Ovary (tissue), 3 donors: ENCODE data around the gene NOX3.

Experiments used
- CTCF ChIP-seq, 3 donors: fragments of 450-650 bp in 2 of 3; fragments of 200-600 bp in 1 of 3; IDR thresholded peaks; one replicate each; pipeline versions ENCODE4 v1.5.1 to v1.8.0; 2016 to 2022; ENCODE audit warnings: antibody characterized with exemption in 3 of 3, mild to moderate bottlenecking in 1 of 3
- EP300 ChIP-seq: sonication (generic); formaldehyde crosslinking; IDR thresholded peaks from one replicate; pipeline ENCODE4 v1.6.1; 2017; ENCODE audit warnings: antibody characterized with exemption
- POLR2A ChIP-seq: fragments of 450-650 bp; IDR thresholded peaks from one replicate; pipeline ENCODE4 v1.6.1; 2017; ENCODE audit warnings: antibody characterized with exemption, mild to moderate bottlenecking, moderate library complexity
- donor health status: DM: no; HTN: no; CAD: no.

- no peak for TF ChIP-seq CTCF (IDR thresholded peaks at IDR 0.05)
- no peak for TF ChIP-seq EP300
- no peak for TF ChIP-seq POLR2A
Observed at GRCh38 chr6:155412335-155412734, 43.3 kb downstream of the NOX3 start.
